Kidney epithelial cell (primary cell): ENCODE measurements around the gene ENO1. TPM values are rescaled to one million over a fixed set of nuclear protein-coding genes. Genes with fewer than 3 reads are reported as not detected.
"Not testable (repeated sequence)": the region's sequence is repeated elsewhere in the genome, so short reads cannot be mapped to it uniquely, and the experiment has no call there.

ENCODE experiments used
- DNase-seq: peaks from one replicate; pipeline ENCODE4 v3.0.0-alpha.2; 2010; ENCODE audit warnings: low read depth
- H3K27me3 ChIP-seq: 2 replicates; pipeline ENCODE4 v1.6.0; 2011; ENCODE audit warnings: low read length; ENCODE audit not compliant: control insufficient read depth, insufficient read depth
- H3K36me3 ChIP-seq: 2 replicates; pipeline ENCODE4 v1.5.1; 2011; ENCODE audit warnings: low read length; ENCODE audit not compliant: control insufficient read depth, insufficient read depth
- H3K4me3 ChIP-seq: 2 replicates; pipeline ENCODE4 v1.5.1; 2011; ENCODE audit warnings: low read depth, mild to moderate bottlenecking, control low read depth, low read length
- CTCF ChIP-seq: IDR thresholded peaks from 2 replicates; pipeline ENCODE4 v1.5.1; 2011; ENCODE audit warnings: mild to moderate bottlenecking, moderate library complexity, low read length, control low read depth, inconsistent platforms; ENCODE audit not compliant: insufficient read depth, poor library complexity, severe bottlenecking
- total RNA-seq: library from RNA; depleted of rRNA; stranded (reverse); fragments of >200 nt; gene quantifications from 2 replicates; pipeline ENCODE4 v1.2.3, GENCODE V29; 2015

Gene ENO1
- total RNA-seq, 1 donor from 2014 or later = 1,235 TPM

- H3K36me3 ChIP-seq = no peaks in the 10 kb centered on the region
- no peaks in the 10 kb centered on the region for H3K27me3 ChIP-seq
- DNase-seq = no peak
- H3K4me3 ChIP-seq = no peak overlapping the region
- no peak for TF ChIP-seq CTCF
These were observed 33.9 kb downstream of the ENO1 start for GRCh38 chr1:8844501-8845006.

- H3K4me3 ChIP-seq = no peak overlapping the region
- no peaks in the 10 kb centered on the region for H3K27me3 ChIP-seq
- TF ChIP-seq CTCF = no peak
- H3K36me3 ChIP-seq = no peaks in the 10 kb centered on the region
- no peak for DNase-seq
These were observed 37.1 kb downstream of the ENO1 start for GRCh38 chr1:8841395-8841794.

- no peak for TF ChIP-seq CTCF
- Histone ChIP-seq H3K4me3 (no peak overlapping the region), H3K36me3 (no peaks in the 10 kb centered on the region), H3K27me3 (no peaks in the 10 kb centered on the region)
- DNase-seq = no peak
These were observed 38.5 kb downstream of the ENO1 start for GRCh38 chr1:8839990-8840389.

GRCh38 chr1:8835941-8836643, 42.4 kb downstream of the ENO1 start:
- H3K36me3 ChIP-seq = no peaks in the 10 kb centered on the region
- TF ChIP-seq CTCF = no peak
- no peak overlapping the region for H3K4me3 ChIP-seq
- no peaks in the 10 kb centered on the region for H3K27me3 ChIP-seq
- DNase-seq = no peak

- Histone ChIP-seq H3K4me3 (no peak overlapping the region), H3K27me3 (no peaks in the 10 kb centered on the region), H3K36me3 (no peaks in the 10 kb centered on the region)
- TF ChIP-seq CTCF = peak; percentile 29
- DNase-seq = no peak
These were observed 47.1 kb downstream of the ENO1 start for GRCh38 chr1:8831340-8831739.

GRCh38 chr1:8830732-8831131, 47.8 kb downstream of the ENO1 start:
- H3K4me3 ChIP-seq, DNase-seq, H3K27me3 ChIP-seq, H3K36me3 ChIP-seq: not testable (repeated sequence)
